HEK293 (cell line): ENCODE measurements around the gene PRDX3.

Experiments used
- CTCF ChIA-PET: fragments of 350-600 bp; formaldehyde crosslinking; extraction: SDS; loops from one replicate; lab custom pipeline; 2021; ENCODE audit warnings: antibody characterized with exemption; lab: Yijun Ruan, JAX
- POLR2A ChIA-PET: fragments of 300-600 bp; formaldehyde crosslinking; extraction: SDS; loops from one replicate; lab custom pipeline; 2020; ENCODE audit warnings: antibody characterized with exemption, inconsistent platforms; lab: Yijun Ruan, JAX
- H3K27ac ChIP-seq: fragments of 200-500 bp; sonication (Bioruptor generic); 2 replicates; pipeline ENCODE4 v1.5.1; 2014; ENCODE audit warnings: low read depth, low read length, control low read depth, inconsistent platforms; ENCODE audit errors: extremely low read depth
- H3K36me3 ChIP-seq, 2 experiments: fragments of 200-500 bp in 1 of 2; sonication (Bioruptor generic) in 1 of 2; 1 replicate in 1 of 2; 2 replicates in 1 of 2; pipeline ENCODE4 v1.5.1; 2014 to 2017; ENCODE audit warnings: inconsistent platforms in 2 of 2, low read length in 2 of 2; ENCODE audit not compliant: control insufficient read depth in 2 of 2, insufficient read depth in 1 of 2
- H3K4me1 ChIP-seq: fragments of 200-500 bp; sonication (Bioruptor generic); 2 replicates; pipeline ENCODE4 v1.5.1; 2014; ENCODE audit warnings: mild to moderate bottlenecking, low read length, inconsistent platforms; ENCODE audit not compliant: control insufficient read depth, insufficient read depth
- H3K4me3 ChIP-seq: 2 replicates; pipeline ENCODE4 v1.5.1; 2011; ENCODE audit warnings: low read depth, mild to moderate bottlenecking, control low read depth, low read length, moderate library complexity
- H3K9me3 ChIP-seq: fragments of 200-500 bp; sonication (Bioruptor generic); 2 replicates; pipeline ENCODE4 v1.5.1; 2014; ENCODE audit warnings: low read depth, low read length, inconsistent platforms; ENCODE audit not compliant: control insufficient read depth, insufficient read depth
- CTCF ChIP-seq: fragments of 450-650 bp; formaldehyde crosslinking; IDR thresholded peaks from 2 replicates; pipeline ENCODE4 v1.5.1; 2016; ENCODE audit warnings: missing biosample characterization, missing genetic modification characterization
- REPIN1 ChIP-seq: fragments of 450-650 bp; formaldehyde crosslinking; IDR thresholded peaks from 2 replicates; pipeline ENCODE4 v1.5.1; 2017; ENCODE audit warnings: missing biosample characterization, missing genetic modification characterization, low read depth
- TCF7L2 ChIP-seq: IDR thresholded peaks from 2 replicates; pipeline ENCODE4 v1.6.1; 2011; ENCODE audit warnings: low read depth, mild to moderate bottlenecking, inconsistent platforms, low read length, moderate library complexity, borderline replicate concordance
- ZBTB17 ChIP-seq: fragments of 450-650 bp; formaldehyde crosslinking; IDR thresholded peaks from 2 replicates; pipeline ENCODE4 v1.5.1; 2016; ENCODE audit warnings: missing biosample characterization, missing genetic modification characterization
- ZNF311 ChIP-seq: fragments of 450-650 bp; formaldehyde crosslinking; IDR thresholded peaks from 2 replicates; pipeline ENCODE4 v1.5.1; 2017; ENCODE audit warnings: missing biosample characterization, missing genetic modification characterization, borderline replicate concordance
- ZNF335 ChIP-seq: fragments of 450-650 bp; formaldehyde crosslinking; conservative IDR thresholded peaks from 2 replicates; pipeline ENCODE4 v1.5.1; 2016; ENCODE audit warnings: missing biosample characterization, missing genetic modification characterization
- ZNF433 ChIP-seq: fragments of 450-650 bp; formaldehyde crosslinking; IDR thresholded peaks from 2 replicates; pipeline ENCODE4 v1.5.1; 2016; ENCODE audit warnings: missing biosample characterization, missing genetic modification characterization, low read depth
- ZNF48 ChIP-seq: fragments of 450-650 bp; formaldehyde crosslinking; IDR thresholded peaks from 2 replicates; pipeline ENCODE4 v1.5.1; 2016; ENCODE audit warnings: missing biosample characterization, missing genetic modification characterization
- ZNF529 ChIP-seq: fragments of 450-650 bp; formaldehyde crosslinking; IDR thresholded peaks from 2 replicates; pipeline ENCODE4 v1.5.1; 2017; ENCODE audit warnings: missing genetic modification characterization, missing biosample characterization; ENCODE audit not compliant: insufficient replicate concordance
- ZNF560 ChIP-seq: fragments of 450-650 bp; formaldehyde crosslinking; IDR thresholded peaks from 2 replicates; pipeline ENCODE4 v1.5.1; 2017; ENCODE audit warnings: missing biosample characterization, missing genetic modification characterization, borderline replicate concordance
- ZNF561 ChIP-seq: fragments of 450-650 bp; IDR thresholded peaks from 2 replicates; pipeline ENCODE4 v1.5.1; 2018; ENCODE audit warnings: missing biosample characterization, missing genetic modification characterization, borderline replicate concordance
- ZNF600 ChIP-seq: fragments of 450-650 bp; formaldehyde crosslinking; IDR thresholded peaks from 2 replicates; pipeline ENCODE4 v1.5.1; 2016; ENCODE audit warnings: missing biosample characterization, missing genetic modification characterization
- ZNF610 ChIP-seq: fragments of 450-650 bp; formaldehyde crosslinking; IDR thresholded peaks from 2 replicates; pipeline ENCODE4 v1.5.1; 2016; ENCODE audit warnings: missing biosample characterization, missing genetic modification characterization, borderline replicate concordance
- ZNF654 ChIP-seq: fragments of 450-650 bp; formaldehyde crosslinking; IDR thresholded peaks from 2 replicates; pipeline ENCODE4 v1.5.1; 2016; ENCODE audit warnings: low read depth, missing biosample characterization, missing genetic modification characterization
- ZNF664 ChIP-seq: fragments of 450-650 bp; formaldehyde crosslinking; IDR thresholded peaks from 2 replicates; pipeline ENCODE4 v1.5.1; 2016; ENCODE audit warnings: missing biosample characterization, missing genetic modification characterization
- ZNF701 ChIP-seq: fragments of 450-650 bp; formaldehyde crosslinking; IDR thresholded peaks from 2 replicates; pipeline ENCODE4 v1.5.1; 2016; ENCODE audit warnings: missing biosample characterization, missing genetic modification characterization
- ZNF777 ChIP-seq: fragments of 450-650 bp; formaldehyde crosslinking; IDR thresholded peaks from 2 replicates; pipeline ENCODE4 v1.5.1; 2017; ENCODE audit warnings: missing biosample characterization, missing genetic modification characterization, borderline replicate concordance
- ZSCAN30 ChIP-seq: fragments of 450-650 bp; IDR thresholded peaks from 2 replicates; pipeline ENCODE4 v1.5.1; 2018; ENCODE audit warnings: missing biosample characterization, mild to moderate bottlenecking, missing genetic modification characterization, moderate library complexity

The PRDX3 gene

GRCh38 chr10:119199231-119199992 is 20.8 kb upstream of the PRDX3 start:
- peak; percentile 87 for TF ChIP-seq CTCF (tag by site-specific recombination)
- TF ChIP-seq ZNF701 (tag by site-specific recombination) = no peak
- peak; percentile 64 for TF ChIP-seq ZBTB17 (tag by site-specific recombination)
- TF ChIP-seq ZNF654 (tag by site-specific recombination) = peak; percentile 85
- TF ChIP-seq ZNF561 (tag by site-specific recombination) = peak; percentile 37; the same call in 1 of the 2 replicates
- TF ChIP-seq ZNF600 (tag by site-specific recombination) = 0 out of 2 replicates have a peak, but pooled peaks have one; percentile 16
- TF ChIP-seq ZSCAN30 = 0 out of 2 replicates have a peak, but pooled peaks have one; percentile 19
- TF ChIP-seq ZNF560 (tag by site-specific recombination) = no peak
- ChIA-PET CTCF (interaction anchor here (0.6 to 3.8 kb wide), 38 partner anchors 7 to 631 kb away, joined by 3 to 64 read pairs (median 5); partner anchors contain the start of gene INPP5F), POLR2A (interaction anchor here (0.6 to 1.2 kb wide), 3 partner anchors 10 to 290 kb away, joined by 3 to 8 read pairs (median 5); no protein-coding TSS in a partner anchor)
- Histone ChIP-seq H3K4me3 (no peak overlapping the region), H3K27ac (no peak overlapping the region), H3K36me3 (no peaks in the 10 kb centered on the region), H3K4me1 (no peaks in the 10 kb centered on the region), H3K9me3 (no peaks in the 10 kb centered on the region)

- POLR2A ChIA-PET = no interaction called here
- TF ChIP-seq ZNF311 (tag by site-specific recombination) (no peak), REPIN1 (no peak), ZNF335 (no peak), ZNF433 (tag by site-specific recombination) (no peak), ZNF654 (tag by site-specific recombination) (0 out of 2 replicates have a peak, but pooled peaks have one; percentile 18), TCF7L2 (no peak), ZNF777 (tag by site-specific recombination) (no peak), ZNF610 (no peak), ZNF48 (tag by site-specific recombination) (no peak)
- CTCF ChIA-PET = interaction anchor here (0.9 to 3.8 kb wide), 31 partner anchors 8 to 527 kb away, joined by 3 to 64 read pairs (median 5); partner anchors contain the start of gene INPP5F
Measured at GRCh38 chr10:119198438-119198837, 19.8 kb upstream of the PRDX3 start.

GRCh38 chr10:119197921-119198320 is 19.3 kb upstream of the PRDX3 start:
- H3K27ac ChIP-seq = no peak overlapping the region

More at GRCh38 chr10:119198438-119198837, 19.8 kb upstream of the PRDX3 start:
- Histone ChIP-seq H3K27ac (no peak overlapping the region), H3K36me3 (no peaks in the 10 kb centered on the region), H3K4me1 (no peaks in the 10 kb centered on the region), H3K4me3 (no peak overlapping the region), H3K9me3 (no peaks in the 10 kb centered on the region)

More at GRCh38 chr10:119197921-119198320, 19.3 kb upstream of the PRDX3 start:
- no peaks in the 10 kb centered on the region for H3K9me3 ChIP-seq
- POLR2A ChIA-PET = no interaction called here
- TF ChIP-seq ZNF664 = 0 out of 2 replicates have a peak, but pooled peaks have one; percentile 8
- no peak for TF ChIP-seq ZNF529 (tag by site-specific recombination)
- TF ChIP-seq ZNF311 (tag by site-specific recombination) = no peak
- CTCF ChIA-PET = interaction anchor here (0.9 to 3.8 kb wide), 20 partner anchors 8 to 528 kb away, joined by 3 to 64 read pairs (median 5); partner anchors contain the start of gene INPP5F
- H3K36me3 ChIP-seq = no peaks in the 10 kb centered on the region
- H3K4me3 ChIP-seq = no peak overlapping the region
- H3K4me1 ChIP-seq = no peaks in the 10 kb centered on the region
